Measurements from ENCODE around the gene MUC16.

MUC16 gene

DNA sequence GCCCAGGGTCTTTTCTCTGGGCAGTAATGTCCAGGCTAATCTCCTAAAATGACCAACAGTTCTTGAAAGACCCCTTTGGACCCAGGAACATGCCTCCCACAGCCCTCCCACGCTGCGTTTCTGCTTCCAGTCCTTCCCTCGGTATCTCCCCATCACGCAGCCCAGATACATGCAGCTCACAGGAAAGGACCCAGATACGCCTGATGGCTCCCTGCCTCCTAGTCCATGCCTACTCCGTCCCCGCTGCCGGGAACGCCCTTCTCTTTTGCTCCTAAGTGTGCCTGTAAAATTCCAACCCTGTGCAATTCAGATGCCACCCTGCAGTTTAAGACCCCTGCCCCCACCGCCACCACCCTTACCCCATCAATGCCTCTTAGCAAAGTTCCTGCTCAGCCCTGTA, 778 bp downstream of the MUC16 start:
- DNase-seq = no peak

DNA sequence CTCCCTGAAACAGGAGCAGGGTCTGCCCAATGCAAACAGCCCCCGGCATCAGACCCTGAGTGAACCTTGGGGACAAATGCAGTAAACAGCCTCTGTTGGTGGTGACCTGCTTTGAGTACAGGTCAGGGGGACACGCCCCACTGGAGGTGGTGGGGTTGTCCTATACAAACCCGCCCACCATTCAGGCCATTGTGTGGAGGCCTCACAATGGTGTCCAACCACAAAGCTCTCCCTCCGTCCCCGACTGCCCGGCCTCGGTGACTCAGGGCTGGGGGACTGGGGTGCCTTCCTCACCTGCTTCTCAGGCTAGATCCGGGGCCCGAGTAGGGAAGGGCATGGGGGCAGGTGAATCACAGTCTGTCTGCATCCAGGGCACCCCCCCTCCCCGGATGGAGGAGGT, 1.5 kb downstream of the MUC16 start:
- no peak for DNase-seq

DNA sequence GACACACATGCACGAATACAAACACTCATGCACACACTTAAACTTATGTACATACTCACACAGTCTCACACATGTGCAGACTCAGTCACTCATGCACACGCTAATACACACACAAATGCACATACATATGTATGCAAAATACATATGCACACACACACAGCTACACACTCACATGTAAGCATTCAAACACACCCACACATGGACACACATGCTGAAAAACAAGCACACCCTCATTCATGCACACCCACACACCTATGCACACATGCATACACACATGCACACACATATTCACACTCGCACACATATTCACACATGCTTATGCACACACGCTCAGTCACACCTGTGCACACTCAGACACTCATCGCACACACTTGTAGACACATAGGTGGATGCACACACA, 9.3 kb downstream of the MUC16 start:
- no peak for DNase-seq

DNA sequence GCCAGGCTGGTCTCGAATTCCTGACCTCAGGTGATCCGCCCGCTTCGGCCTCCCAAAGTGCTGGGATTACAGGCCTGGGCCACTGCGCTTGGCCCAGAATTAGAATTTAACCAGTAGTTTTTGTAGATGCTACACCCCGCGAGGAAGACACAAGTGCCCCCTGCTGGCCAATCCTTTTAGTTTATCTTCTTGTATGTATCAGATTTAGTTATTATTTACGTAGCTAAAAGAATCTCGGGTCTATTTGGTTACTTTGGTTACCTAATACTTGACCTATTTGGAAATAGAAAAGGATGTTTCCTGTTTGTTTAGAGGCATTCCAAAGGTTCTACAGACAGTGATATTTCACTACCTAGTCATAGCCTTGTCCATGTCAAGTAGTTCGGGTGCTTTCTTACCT, 22.0 kb downstream of the MUC16 start:
- no peak for DNase-seq

DNA sequence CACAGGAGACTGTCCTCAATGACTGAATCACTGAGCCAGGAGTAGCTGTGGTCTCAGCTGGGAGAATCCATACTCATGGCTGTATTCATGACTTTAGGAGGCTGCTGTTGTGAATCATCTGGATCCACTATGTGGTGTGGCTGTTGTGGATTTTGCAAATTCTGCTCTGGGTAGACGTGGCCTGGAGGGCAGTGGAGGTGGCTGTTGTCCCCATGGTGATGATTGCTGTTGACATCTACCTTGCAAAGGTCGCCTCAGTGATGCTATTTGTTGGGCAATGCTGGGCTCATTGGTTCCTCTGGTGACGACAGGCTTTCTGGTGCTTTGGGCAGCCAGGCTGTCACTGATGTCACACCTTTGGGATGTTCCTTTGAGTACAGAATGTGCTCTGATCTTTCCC, 23.9 kb downstream of the MUC16 start:
- DNase-seq = no peak

DNA sequence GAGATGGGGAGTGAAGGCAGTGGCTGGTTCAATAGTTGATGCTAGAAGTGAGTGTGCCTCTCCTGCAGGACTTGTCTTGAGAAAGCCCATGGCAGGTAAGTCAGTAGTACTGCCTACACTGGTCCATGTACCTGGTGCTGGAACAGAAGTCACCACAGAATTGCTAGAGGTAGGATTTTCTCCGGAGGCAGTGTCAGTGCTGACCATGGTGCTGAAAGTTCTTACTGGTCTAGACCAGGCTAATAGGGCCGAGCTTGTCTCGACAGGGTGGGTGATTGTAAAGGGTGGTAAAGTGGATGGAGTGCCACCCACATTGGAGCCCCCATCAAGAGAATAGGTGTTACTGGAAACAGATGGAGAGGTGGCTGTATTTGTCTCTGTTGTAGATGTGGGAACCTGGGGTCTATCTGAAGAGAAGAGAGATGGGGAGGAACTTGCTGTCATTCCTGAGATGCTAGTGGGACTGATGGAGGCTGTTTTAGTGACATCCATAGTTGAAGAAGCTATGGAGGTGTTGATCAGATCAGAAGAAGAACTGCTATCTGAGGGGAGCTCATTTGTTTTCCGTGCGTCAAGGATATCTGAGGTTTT, 36.6 kb downstream of the MUC16 start:
- DNase-seq = peak; percentile 9

DNA sequence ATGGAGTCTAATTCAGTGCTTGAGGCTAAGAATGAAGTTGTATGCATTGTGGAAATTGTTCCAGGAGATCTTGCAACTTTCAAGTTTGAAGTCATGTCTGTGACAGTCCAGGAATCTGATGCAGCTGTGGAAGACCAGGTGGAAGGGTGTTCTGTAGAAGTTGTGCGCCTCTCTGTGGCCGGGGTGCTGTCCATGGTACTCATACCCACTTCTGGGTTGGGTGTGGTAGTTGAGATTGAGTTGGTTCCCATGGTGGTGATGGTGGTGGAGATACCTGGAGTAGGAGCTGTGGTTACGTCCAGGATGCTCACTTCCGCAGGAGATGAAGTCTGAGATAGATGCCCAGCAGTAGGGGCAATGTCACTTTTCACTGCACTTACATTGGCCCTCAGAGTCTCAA, 44.3 kb downstream of the MUC16 start:
- DNase-seq = no peak

Data from right kidney (tissue), 1 donor.